GM19438 (cell line): Measurements from ENCODE around the gene CNTNAP5.

Experiments
- ATAC-seq: cut with Tn5 transposase; IDR thresholded peaks from one replicate; pipeline ENCODE4 v1.9.1; 2021; ENCODE audit warnings: low read depth; ENCODE audit not compliant: unreplicated experiment

Gene CNTNAP5

GRCh38 chr2:124585277-124585676 lies 560.2 kb downstream of the CNTNAP5 start:
- ATAC-seq: no peak

DNA sequence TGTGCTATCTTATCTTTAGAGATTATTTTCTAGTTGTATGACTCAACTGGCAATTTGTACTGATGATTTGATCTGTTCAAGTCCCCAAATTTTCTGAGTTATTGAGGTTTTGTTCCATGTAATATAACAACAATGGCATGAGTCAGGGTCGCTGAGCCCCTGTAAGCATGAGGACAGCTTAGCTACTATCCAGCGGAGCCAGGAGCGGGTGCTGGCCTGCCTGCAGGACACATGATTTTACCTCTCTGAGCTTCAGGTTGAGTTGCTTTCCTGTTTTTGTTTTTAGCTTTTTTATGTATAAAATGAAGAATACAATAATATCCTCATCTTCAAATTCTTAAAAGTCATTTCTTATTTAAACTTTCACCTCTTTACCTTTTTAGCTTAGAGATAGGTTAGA lies 561.1 kb downstream of the CNTNAP5 start:
- no peak for ATAC-seq

- no peak for ATAC-seq
These were observed 561.7 kb downstream of the CNTNAP5 start for GRCh38 chr2:124586835-124587234.

GRCh38 chr2:124589971-124590370 lies 564.9 kb downstream of the CNTNAP5 start:
- ATAC-seq: no peak

DNA sequence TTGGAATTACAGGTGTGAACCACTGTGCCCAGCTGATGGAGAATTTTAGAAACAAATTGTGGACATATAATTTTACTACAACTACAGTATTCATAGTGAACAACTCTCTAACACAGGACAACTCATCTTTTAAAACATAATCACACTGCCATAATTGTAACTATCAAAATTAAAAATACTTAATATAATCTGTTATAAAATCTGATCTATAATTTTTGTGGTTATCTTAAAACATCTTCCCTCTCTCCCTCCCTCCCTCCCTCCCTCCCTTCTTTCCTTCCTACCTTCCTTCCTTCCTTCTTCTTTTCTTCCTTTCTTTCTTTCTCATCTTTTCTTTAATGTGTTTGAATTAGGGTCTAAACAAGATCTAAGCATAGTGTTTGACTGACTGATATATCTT lies 577.7 kb downstream of the CNTNAP5 start:
- ATAC-seq: no peak

GRCh38 chr2:124604940-124605339 lies 579.9 kb downstream of the CNTNAP5 start:
- no peak for ATAC-seq

GRCh38 chr2:124607679-124608078 lies 582.6 kb downstream of the CNTNAP5 start:
- no peak for ATAC-seq

- no peak for ATAC-seq
These were observed 584.6 kb downstream of the CNTNAP5 start for GRCh38 chr2:124609667-124610066.

GRCh38 chr2:124610141-124610540 lies 585.1 kb downstream of the CNTNAP5 start:
- ATAC-seq: no peak

GRCh38 chr2:124610866-124611265 lies 585.8 kb downstream of the CNTNAP5 start:
- no peak for ATAC-seq

DNA sequence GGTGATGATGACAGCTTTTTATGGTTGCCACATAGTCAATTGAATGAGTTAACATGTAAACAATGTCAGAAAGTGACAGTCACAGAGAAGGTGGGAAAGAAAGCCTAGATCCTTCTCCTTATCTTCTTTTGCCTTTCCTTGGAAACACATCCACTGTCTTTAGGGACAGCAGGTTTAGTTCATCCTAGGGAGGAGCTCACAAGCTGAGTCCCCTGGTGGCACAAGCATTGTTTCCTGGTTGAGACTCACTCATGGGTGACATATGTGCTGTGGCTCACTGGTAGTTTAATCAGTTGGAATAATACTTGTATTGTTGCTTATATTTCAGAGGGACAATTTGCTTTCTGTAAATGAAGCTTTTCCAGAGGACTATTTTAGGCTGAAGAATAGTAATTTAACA lies 598.5 kb downstream of the CNTNAP5 start:
- ATAC-seq: no peak

DNA sequence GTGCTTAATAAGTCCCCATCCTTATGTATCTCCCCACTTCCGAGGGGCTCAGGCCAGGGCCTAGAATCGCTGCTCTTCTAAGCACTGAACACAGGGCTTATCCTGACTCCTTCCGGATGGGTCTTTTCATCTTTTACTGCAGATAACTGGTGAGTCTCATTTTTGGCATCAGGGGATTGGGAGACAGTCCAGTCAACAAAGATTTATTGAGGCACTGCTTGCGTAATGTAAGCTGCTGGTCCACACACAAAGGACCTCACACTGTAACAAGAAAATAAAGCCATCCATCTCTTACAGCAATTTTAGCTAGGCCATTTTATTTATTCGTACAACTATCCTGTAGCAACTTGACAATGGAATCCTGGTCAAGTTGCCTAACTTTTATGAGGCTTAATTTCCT lies 600.5 kb downstream of the CNTNAP5 start:
- no peak for ATAC-seq

- no peak for ATAC-seq
These were observed 601.9 kb downstream of the CNTNAP5 start for GRCh38 chr2:124626993-124627392.

DNA sequence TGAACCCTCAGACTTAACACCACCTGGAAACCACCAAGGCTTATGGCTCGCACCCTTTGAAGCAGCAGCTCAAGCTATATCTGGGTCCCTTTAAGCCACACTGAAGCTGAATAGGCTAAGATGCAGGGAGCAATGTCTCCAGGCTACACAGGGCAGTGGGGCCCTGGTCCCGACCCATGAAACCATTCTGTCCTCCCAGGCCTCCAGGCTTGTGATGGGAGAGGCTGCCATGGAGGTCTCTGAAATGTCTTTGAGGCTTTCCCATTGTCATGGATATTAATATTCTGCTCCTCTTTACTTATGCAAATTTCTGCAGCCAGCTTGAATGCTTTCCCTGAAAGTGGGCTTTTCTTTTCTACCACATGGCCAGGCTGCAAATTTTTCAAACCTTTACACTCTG lies 608.7 kb downstream of the CNTNAP5 start:
- no peak for ATAC-seq

DNA sequence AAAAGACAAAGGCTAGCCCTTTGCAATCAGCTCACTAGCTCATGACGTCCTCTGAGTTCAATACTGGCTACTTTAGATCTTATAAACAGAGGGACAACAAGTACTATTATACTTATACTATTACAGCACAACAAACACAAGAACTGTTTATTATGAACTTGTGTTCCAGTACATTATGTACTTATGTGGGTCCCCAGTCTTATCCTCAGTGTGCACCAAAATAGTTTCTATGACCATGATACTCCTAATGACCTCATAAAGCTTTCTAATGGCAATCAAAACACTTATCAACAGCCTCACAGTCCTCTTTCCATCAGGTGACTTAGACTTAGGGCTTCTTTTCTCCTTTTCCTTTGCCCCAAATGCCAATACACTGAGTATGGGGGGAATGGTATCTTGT lies 614.4 kb downstream of the CNTNAP5 start:
- no peak for ATAC-seq

GRCh38 chr2:124640221-124640750 lies 615.2 kb downstream of the CNTNAP5 start:
- ATAC-seq: no peak

GRCh38 chr2:124646166-124646815 lies 621.2 kb downstream of the CNTNAP5 start:
- ATAC-seq: no peak

DNA sequence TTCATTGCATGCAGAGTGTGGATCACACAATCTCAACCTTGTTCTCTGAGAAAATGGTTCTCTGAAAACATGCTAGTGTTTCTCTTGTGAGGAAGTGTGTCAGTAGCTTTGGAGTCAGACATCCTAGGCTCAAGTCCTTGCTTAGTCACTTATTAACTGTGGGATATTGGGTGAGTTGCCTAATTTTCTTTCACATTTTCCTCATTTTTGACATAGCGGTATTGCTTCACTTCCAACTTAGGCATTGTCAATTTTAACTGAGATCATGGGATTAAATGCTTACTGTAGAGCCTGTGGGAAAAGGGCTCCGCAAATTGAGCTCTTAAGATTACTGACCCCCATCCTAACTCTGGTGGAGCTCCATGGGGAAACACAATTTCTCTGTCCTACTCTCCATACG lies 622.2 kb downstream of the CNTNAP5 start:
- ATAC-seq: no peak

DNA sequence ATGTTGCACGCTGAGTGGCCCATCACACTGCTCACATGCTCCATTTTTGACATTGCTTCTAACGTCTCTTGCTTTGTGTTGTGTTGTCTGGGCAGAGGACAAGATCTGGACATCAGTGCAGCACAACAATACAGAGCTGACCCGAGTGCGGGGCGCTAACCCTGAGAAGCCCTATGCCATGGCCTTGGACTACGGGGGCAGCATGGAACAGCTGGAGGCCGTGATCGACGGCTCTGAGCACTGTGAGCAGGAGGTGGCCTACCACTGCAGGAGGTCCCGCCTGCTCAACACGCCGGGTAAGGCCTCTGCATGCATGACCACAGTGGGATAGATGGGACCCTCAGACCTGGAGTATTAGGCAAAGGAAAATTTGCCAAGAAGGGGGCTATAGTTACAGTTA lies 622.6 kb downstream of the CNTNAP5 start:
- no peak for ATAC-seq

- no peak for ATAC-seq
These were observed 623.9 kb downstream of the CNTNAP5 start for GRCh38 chr2:124649001-124649400.

GRCh38 chr2:124652099-124652498 lies 627.0 kb downstream of the CNTNAP5 start:
- ATAC-seq: no peak

DNA sequence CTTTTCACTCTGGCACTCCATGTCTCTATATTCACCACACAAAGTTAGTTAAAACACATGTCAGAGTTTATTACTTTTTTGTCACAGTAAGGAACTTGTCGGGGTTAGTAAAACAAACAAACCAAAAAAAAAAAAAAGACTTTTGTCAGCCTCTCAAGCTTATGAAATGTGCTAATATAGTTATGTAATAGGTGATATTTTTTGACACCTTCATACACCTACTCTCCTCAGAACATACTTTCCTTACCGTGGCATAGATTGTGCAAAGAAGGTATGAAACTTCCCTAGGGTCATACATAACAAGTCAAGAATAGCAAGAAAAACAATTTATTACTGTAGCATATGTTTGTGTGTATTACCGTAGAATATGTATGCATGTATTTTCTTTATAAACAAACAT lies 633.3 kb downstream of the CNTNAP5 start:
- ATAC-seq: no peak

- ATAC-seq: no peak
These were observed 636.5 kb downstream of the CNTNAP5 start for GRCh38 chr2:124661558-124661957.
